ENCODE results near the gene IGFBP3.

- TF ChIP-seq POLR2A (IDR thresholded peaks at IDR 0.05) (no peak), CTCF (IDR thresholded peaks at IDR 0.05) (no peak)
Measured at GRCh38 chr7:45912972-45913371, 8.1 kb downstream of the IGFBP3 start.
